Measurements from ENCODE around the gene HSPA1L. TPM values are rescaled to one million over a fixed set of nuclear protein-coding genes. Genes with fewer than 3 reads are reported as not detected.

Gene HSPA1L
- total RNA-seq, 3 donors from 2014 or later: 1.2 to 3.4 (median 1.3) TPM

GRCh38 chr6:31792761-31793171, 22.3 kb downstream of the HSPA1L start:
- ATAC-seq (no peak), DNase-seq (no peak)
- no peaks in the 10 kb centered on the region for H3K9me3 ChIP-seq
- peaks cover 15% of the 10 kb centered on the region for H3K4me1 ChIP-seq (ENCODE audit: low read depth)
- peaks cover 5% of the 10 kb centered on the region for H3K36me3 ChIP-seq (ENCODE audit: low read depth)
- no peak for TF ChIP-seq CTCF (IDR thresholded peaks at IDR 0.05)
- intact Hi-C loops (cut with DNase I, micrococcal nuclease): no loop called here
- H3K4me3 ChIP-seq: no peak overlapping the region

DNA sequence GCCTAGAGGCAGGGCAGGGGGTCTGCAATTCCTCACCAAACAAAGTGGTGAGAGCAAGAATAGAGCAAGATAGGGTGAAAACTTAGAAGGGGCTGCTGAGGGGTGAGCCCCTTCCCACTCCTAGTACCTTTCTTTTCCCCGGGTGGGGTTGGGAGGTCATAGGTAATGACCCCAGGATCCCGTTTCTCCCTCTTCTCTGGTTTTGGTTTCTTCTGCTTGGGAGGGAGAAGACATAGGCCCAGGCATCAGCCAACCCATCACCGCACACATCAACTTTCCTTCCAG, 23.1 kb downstream of the HSPA1L start:
- H3K36me3 ChIP-seq (ENCODE audit: low read depth): peaks cover 5% of the 10 kb centered on the region
- no peak for TF ChIP-seq CTCF (IDR thresholded peaks at IDR 0.05)
- no peak for DNase-seq
- H3K9me3 ChIP-seq: no peaks in the 10 kb centered on the region
- H3K4me3 ChIP-seq: no peak overlapping the region
- intact Hi-C loops (cut with DNase I, micrococcal nuclease): no loop called here
- peaks cover 15% of the 10 kb centered on the region for H3K4me1 ChIP-seq (ENCODE audit: low read depth)
- no peak for ATAC-seq

DNA sequence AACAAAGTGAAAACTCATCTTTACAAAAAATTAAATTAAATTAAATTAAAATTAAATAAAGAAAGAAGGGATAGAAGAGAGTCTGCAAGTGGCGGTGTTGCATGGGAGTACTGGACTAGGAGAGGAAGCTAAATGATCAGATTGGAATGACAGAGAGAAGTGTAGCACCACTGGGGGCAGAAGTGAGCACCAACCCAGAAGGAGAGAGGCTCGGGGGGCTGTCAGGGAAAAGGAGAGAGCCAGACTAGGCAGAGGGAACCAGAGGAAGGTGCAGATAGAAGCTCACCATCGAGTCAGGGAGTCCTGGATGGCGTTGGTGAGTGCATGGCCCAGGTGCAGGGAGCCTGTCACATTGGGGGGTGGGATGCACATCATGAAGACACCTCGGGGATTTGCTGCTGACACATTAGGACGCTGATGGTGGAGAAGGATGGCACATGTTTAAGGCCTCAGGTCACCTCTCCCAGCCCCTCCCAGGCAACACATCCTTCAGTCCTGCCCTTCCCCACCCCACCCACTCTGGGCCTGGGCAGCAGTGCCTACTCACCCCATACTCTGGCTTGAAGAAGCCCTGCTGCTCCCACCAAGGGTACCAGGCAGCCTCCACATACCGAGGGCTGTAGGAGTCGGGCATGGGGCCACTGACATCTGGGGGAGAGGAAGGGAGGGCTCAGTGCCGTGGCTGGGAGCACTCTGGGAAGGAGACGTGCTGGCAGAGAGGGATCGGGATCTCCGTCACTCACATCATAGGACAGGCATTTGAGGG, 23.6 kb downstream of the HSPA1L start:
- peak in 1 of 3 donors; percentile 72 for DNase-seq

GRCh38 chr6:31785475-31785874, 29.6 kb downstream of the HSPA1L start:
- ATAC-seq (no peak), DNase-seq (no peak)
- intact Hi-C loops (cut with DNase I, micrococcal nuclease): no loop called here
- H3K4me1 ChIP-seq (ENCODE audit: low read depth): no peaks in the 10 kb centered on the region
- H3K9me3 ChIP-seq: no peaks in the 10 kb centered on the region
- H3K4me3 ChIP-seq: no peak overlapping the region
- H3K36me3 ChIP-seq (ENCODE audit: low read depth): peaks cover 3% of the 10 kb centered on the region
- no peak for TF ChIP-seq CTCF (IDR thresholded peaks at IDR 0.05)

More for the DNA sequence above, 23.6 kb downstream of the HSPA1L start:
- ATAC-seq: no peak
- peaks cover 15% of the 10 kb centered on the region for H3K4me1 ChIP-seq (ENCODE audit: low read depth)
- no peak overlapping the region for H3K4me3 ChIP-seq
- TF ChIP-seq CTCF (IDR thresholded peaks at IDR 0.05): peak; percentile 31
- H3K36me3 ChIP-seq (ENCODE audit: low read depth): peaks cover 5% of the 10 kb centered on the region
- intact Hi-C loops (cut with DNase I, micrococcal nuclease): no loop called here
- H3K9me3 ChIP-seq: no peaks in the 10 kb centered on the region

- no peak for ATAC-seq
- H3K9me3 ChIP-seq: no peaks in the 10 kb centered on the region
- intact Hi-C loops (cut with DNase I, micrococcal nuclease): no loop called here
These were observed 30.8 kb downstream of the HSPA1L start for GRCh38 chr6:31784098-31784925.

More at GRCh38 chr6:31784098-31784925, 30.8 kb downstream of the HSPA1L start:
- TF ChIP-seq CTCF (IDR thresholded peaks at IDR 0.05): no peak
- Histone ChIP-seq H3K4me1 (ENCODE audit: low read depth) (no peaks in the 10 kb centered on the region), H3K36me3 (ENCODE audit: low read depth) (peaks cover 3% of the 10 kb centered on the region), H3K4me3 (no peak overlapping the region)
- DNase-seq: no peak

All from mucosa of descending colon (tissue), 3 donors.